HepG2 (cell line): ENCODE measurements around the gene BTN1A1. TPM values are rescaled to one million over a fixed set of nuclear protein-coding genes. Genes with fewer than 3 reads are reported as not detected.

ENCODE experiments used
- ARID2 ChIP-seq: sonication (generic); formaldehyde crosslinking; IDR thresholded peaks from 2 replicates; pipeline ENCODE4 v1.8.1; 2022; ENCODE audit warnings: mild to moderate bottlenecking, missing genetic modification reagents, borderline replicate concordance
- CERS6 ChIP-seq: sonication (generic); formaldehyde crosslinking; IDR thresholded peaks from 2 replicates; pipeline ENCODE4 v1.5.0; 2020; ENCODE audit warnings: missing genetic modification reagents
- FOXM1 ChIP-seq: sonication (generic); formaldehyde crosslinking; IDR thresholded peaks from 2 replicates; pipeline ENCODE4 v1.5.0; 2020; ENCODE audit warnings: missing genetic modification reagents
- MXD3 ChIP-seq: IDR thresholded peaks from 2 replicates; pipeline ENCODE4 v1.6.1; 2016; ENCODE audit warnings: mild to moderate bottlenecking, missing biosample characterization, missing genetic modification reagents
- NPAS2 ChIP-seq: sonication (generic); formaldehyde crosslinking; IDR thresholded peaks from 2 replicates; pipeline ENCODE4 v1.8.0; 2022; ENCODE audit warnings: mild to moderate bottlenecking, missing genetic modification reagents, borderline replicate concordance
- PRDM10 ChIP-seq: sonication (generic); formaldehyde crosslinking; IDR thresholded peaks from 2 replicates; pipeline ENCODE4 v1.4.0; 2020; ENCODE audit warnings: low read depth, missing genetic modification reagents
- SMARCE1 ChIP-seq: fragments of 450-650 bp; IDR thresholded peaks from 2 replicates; pipeline ENCODE4 v1.6.1; 2017; ENCODE audit warnings: borderline replicate concordance
- SOX6 ChIP-seq, 2 experiments: fragments of 450-650 bp in 1 of 2; sonication (generic) in 1 of 2; formaldehyde crosslinking in 1 of 2; IDR thresholded peaks; 2 replicates each; pipeline versions ENCODE4 v1.4.0 to v1.6.1; 2017 to 2020; ENCODE audit warnings: antibody characterized with exemption in 1 of 2, mild to moderate bottlenecking in 1 of 2, missing genetic modification reagents in 1 of 2
- TAF1 ChIP-seq: sonication (generic); formaldehyde crosslinking; IDR thresholded peaks from 2 replicates; pipeline ENCODE4 v1.4.0; 2020; ENCODE audit warnings: missing genetic modification reagents
- TRIM24 ChIP-seq: sonication (generic); formaldehyde crosslinking; IDR thresholded peaks from 2 replicates; pipeline ENCODE4 v1.8.0; 2022; ENCODE audit warnings: mild to moderate bottlenecking, missing genetic modification reagents
- ZBTB7B ChIP-seq: sonication (generic); formaldehyde crosslinking; IDR thresholded peaks from 2 replicates; pipeline ENCODE4 v1.4.0; 2020; ENCODE audit warnings: missing genetic modification reagents
- ZNF121 ChIP-seq: sonication (generic); formaldehyde crosslinking; IDR thresholded peaks from 2 replicates; pipeline ENCODE4 v1.5.0; 2020; ENCODE audit warnings: mild to moderate bottlenecking, missing genetic modification reagents
- ZNF124 ChIP-seq: sonication (generic); formaldehyde crosslinking; IDR thresholded peaks from 2 replicates; pipeline ENCODE4 v1.4.0; 2020; ENCODE audit warnings: missing genetic modification reagents
- ZNF446 ChIP-seq: sonication (generic); formaldehyde crosslinking; IDR thresholded peaks from 2 replicates; pipeline ENCODE4 v1.5.0; 2020; ENCODE audit warnings: mild to moderate bottlenecking, missing genetic modification reagents
- ZNF547 ChIP-seq: sonication (generic); formaldehyde crosslinking; IDR thresholded peaks from 2 replicates; pipeline ENCODE4 v1.5.1; 2020; ENCODE audit warnings: mild to moderate bottlenecking, missing genetic modification reagents
- ZNF558 ChIP-seq: sonication (generic); formaldehyde crosslinking; IDR thresholded peaks from 2 replicates; pipeline ENCODE4 v1.9.0; 2022; ENCODE audit warnings: mild to moderate bottlenecking, missing genetic modification reagents, borderline replicate concordance
- ZNF639 ChIP-seq: conservative IDR thresholded peaks from 2 replicates; pipeline ENCODE4 v1.6.1; 2018; ENCODE audit warnings: missing genetic modification reagents
- ZNF687 ChIP-seq: sonication (generic); formaldehyde crosslinking; IDR thresholded peaks from 2 replicates; pipeline ENCODE4 v1.5.1; 2020; ENCODE audit warnings: mild to moderate bottlenecking, missing genetic modification reagents, moderate library complexity
- ZNF709 ChIP-seq: sonication (generic); formaldehyde crosslinking; IDR thresholded peaks from 2 replicates; pipeline ENCODE4 v1.5.0; 2020; ENCODE audit warnings: mild to moderate bottlenecking, missing genetic modification reagents
- ZNF747 ChIP-seq: sonication (generic); formaldehyde crosslinking; IDR thresholded peaks from 2 replicates; pipeline ENCODE4 v1.8.1; 2023; ENCODE audit warnings: missing genetic modification reagents, mild to moderate bottlenecking, borderline replicate concordance
- ZSCAN31 ChIP-seq: sonication (generic); formaldehyde crosslinking; IDR thresholded peaks from 2 replicates; pipeline ENCODE4 v1.5.0; 2020; ENCODE audit warnings: low read depth, mild to moderate bottlenecking, missing genetic modification reagents
- polyA plus RNA-seq, 8 experiments: library from polyadenylated mRNA; depleted of rRNA in 3 of 8; stranded (reverse) in 7 of 8; unstranded in 1 of 8; fragments of >200 nt; fragmentation: Illumina TruSeq in 4 of 8; extraction: Trizol in 4 of 8; gene quantifications; 2 replicates each; pipeline versions ENCODE4 v1.2.1 to v1.2.3, GENCODE V29; 2011 to 2016; ENCODE audit warnings: low read depth in 4 of 8, missing spikeins in 1 of 8, mixed read lengths in 1 of 8; ENCODE audit not compliant: insufficient read depth in 1 of 8
- total RNA-seq, 5 experiments: library from RNA; depleted of rRNA; stranded (reverse); fragments of >200 nt; fragmentation: Illumina TruSeq; extraction: Trizol; gene quantifications; 2 replicates each; pipeline ENCODE4 v1.2.3, GENCODE V29; 2016; ENCODE audit warnings: low read depth in 1 of 5

The BTN1A1 gene
- total and polyA plus RNA-seq, 2 of the 13 experiments (the other 11 are each of a cell fraction or from before 2014, with no cell fraction given), result 0.04 TPM; not detected in 1

GRCh38 chr6:26538572-26538902 is 38.4 kb downstream of the BTN1A1 start (continued):
- TF ChIP-seq MXD3 (CRISPR knock-in tag) (0 out of 2 replicates have a peak, but pooled peaks have one; percentile 12), ZNF639 (CRISPR knock-in tag) (0 out of 2 replicates have a peak, but pooled peaks have one; percentile 3), NPAS2 (CRISPR knock-in tag) (no peak), ZNF687 (CRISPR knock-in tag) (peak; percentile 79; the same call in 1 of the 2 replicates), ZSCAN31 (CRISPR knock-in tag) (no peak), CERS6 (CRISPR knock-in tag) (no peak), ZBTB7B (CRISPR knock-in tag) (peak; percentile 14; the same call in 1 of the 2 replicates), ZNF747 (CRISPR knock-in tag) (no peak), SOX6 (IDR thresholded peaks at IDR 0.05) (no peak), SOX6 (CRISPR knock-in tag; IDR thresholded peaks at IDR 0.05) (no peak), FOXM1 (CRISPR knock-in tag) (no peak), ZNF709 (CRISPR knock-in tag) (0 out of 2 replicates have a peak, but pooled peaks have one; percentile 40), ZNF558 (CRISPR knock-in tag) (no peak), ZNF446 (CRISPR knock-in tag) (no peak), TAF1 (peak; percentile 10), ZNF124 (no peak), ZNF547 (CRISPR knock-in tag) (no peak; the same call in 1 of the 2 replicates), ARID2 (no peak), TRIM24 (no peak), PRDM10 (CRISPR knock-in tag) (no peak), SMARCE1 (no peak), ZNF121 (CRISPR knock-in tag) (no peak)
